PC-3 (cell line): ENCODE measurements around the gene ATP1B2.

Experiments used
- EZH2phosphoT487 ChIP-seq: fragments of 300-600 bp; sonication (generic); IDR thresholded peaks from 2 replicates; pipeline ENCODE4 v1.6.1; 2018; ENCODE audit warnings: mild to moderate bottlenecking, antibody characterized with exemption, low read length, borderline replicate concordance
- TF ChIP-seq, protein P1 (sequence below): fragments of 300-600 bp; sonication (generic); conservative IDR thresholded peaks from 2 replicates; pipeline ENCODE4 v1.5.1; 2017; ENCODE audit warnings: antibody characterized with exemption, low read depth, mild to moderate bottlenecking, low read length

DNA sequence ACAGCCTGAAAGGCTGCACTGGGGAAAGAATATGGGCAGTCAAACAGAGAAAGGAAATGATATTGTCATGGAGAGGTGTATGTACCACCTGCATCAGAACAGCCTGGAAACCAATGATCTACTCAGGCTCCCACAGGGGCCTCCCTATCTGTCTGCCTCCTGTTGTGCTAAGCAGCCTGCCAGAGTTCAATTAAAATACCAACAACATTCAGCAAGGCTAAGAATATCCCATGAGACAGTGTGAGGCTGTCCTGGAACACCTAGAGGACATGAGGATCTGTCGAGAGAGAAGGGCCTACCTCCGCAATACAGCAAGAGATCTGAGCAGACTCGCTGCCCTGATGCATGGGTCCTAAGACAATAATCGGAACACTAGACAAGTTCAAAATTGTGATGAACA is 44.4 kb upstream of the ATP1B2 start:
- TF ChIP-seq, protein P1, sequence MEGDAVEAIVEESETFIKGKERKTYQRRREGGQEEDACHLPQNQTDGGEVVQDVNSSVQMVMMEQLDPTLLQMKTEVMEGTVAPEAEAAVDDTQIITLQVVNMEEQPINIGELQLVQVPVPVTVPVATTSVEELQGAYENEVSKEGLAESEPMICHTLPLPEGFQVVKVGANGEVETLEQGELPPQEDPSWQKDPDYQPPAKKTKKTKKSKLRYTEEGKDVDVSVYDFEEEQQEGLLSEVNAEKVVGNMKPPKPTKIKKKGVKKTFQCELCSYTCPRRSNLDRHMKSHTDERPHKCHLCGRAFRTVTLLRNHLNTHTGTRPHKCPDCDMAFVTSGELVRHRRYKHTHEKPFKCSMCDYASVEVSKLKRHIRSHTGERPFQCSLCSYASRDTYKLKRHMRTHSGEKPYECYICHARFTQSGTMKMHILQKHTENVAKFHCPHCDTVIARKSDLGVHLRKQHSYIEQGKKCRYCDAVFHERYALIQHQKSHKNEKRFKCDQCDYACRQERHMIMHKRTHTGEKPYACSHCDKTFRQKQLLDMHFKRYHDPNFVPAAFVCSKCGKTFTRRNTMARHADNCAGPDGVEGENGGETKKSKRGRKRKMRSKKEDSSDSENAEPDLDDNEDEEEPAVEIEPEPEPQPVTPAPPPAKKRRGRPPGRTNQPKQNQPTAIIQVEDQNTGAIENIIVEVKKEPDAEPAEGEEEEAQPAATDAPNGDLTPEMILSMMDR: no peak
- TF ChIP-seq EZH2phosphoT487: no peak
